DOHH2 (cell line): ENCODE data around the gene DOCK4.

ENCODE experiments used
- H3F3A ChIP-seq: fragments of 200-600 bp; sonication (generic), shearing (Covaris generic); 2 replicates; pipeline ENCODE4 v1.6.0; 2016; ENCODE audit warnings: antibody characterized with exemption, mild to moderate bottlenecking; ENCODE audit not compliant: control insufficient read depth, insufficient read depth
- H3K27ac ChIP-seq: fragments of 200-600 bp; sonication (generic); 2 replicates; pipeline ENCODE4 v1.5.1; 2014; ENCODE audit warnings: low read depth, mild to moderate bottlenecking, low read length, moderate library complexity
- H3K27me3 ChIP-seq: fragments of 200-600 bp; sonication (generic); 2 replicates; pipeline ENCODE4 v1.6.1; 2014; ENCODE audit warnings: mild to moderate bottlenecking, low read length, mixed read lengths; ENCODE audit not compliant: control insufficient read depth
- H3K36me3 ChIP-seq: fragments of 200-600 bp; sonication (generic); 2 replicates; pipeline ENCODE4 v1.6.1; 2014; ENCODE audit warnings: mild to moderate bottlenecking, low read length, moderate library complexity, mixed read lengths; ENCODE audit not compliant: control insufficient read depth
- H3K4me1 ChIP-seq: fragments of 200-600 bp; sonication (generic); 2 replicates; pipeline ENCODE4 v1.6.1; 2014; ENCODE audit warnings: mild to moderate bottlenecking, low read length, mixed read lengths; ENCODE audit not compliant: control insufficient read depth
- H3K4me2 ChIP-seq: fragments of 200-600 bp; sonication (generic); 2 replicates; pipeline ENCODE4 v1.6.0; 2014; ENCODE audit warnings: mild to moderate bottlenecking, low read length, moderate library complexity
- H3K4me3 ChIP-seq: fragments of 200-600 bp; sonication (generic); 2 replicates; pipeline ENCODE4 v1.5.1; 2014; ENCODE audit warnings: mild to moderate bottlenecking, low read length, mixed read lengths
- H3K79me2 ChIP-seq: fragments of 200-600 bp; sonication (generic); 2 replicates; pipeline ENCODE4 v1.6.1; 2014; ENCODE audit warnings: mild to moderate bottlenecking, low read length, mixed read lengths; ENCODE audit not compliant: control insufficient read depth
- H3K9me2 ChIP-seq: fragments of 200-600 bp; sonication (generic); replicated peaks from 2 replicates; pipeline ENCODE4 v1.6.1; 2014; ENCODE audit warnings: mild to moderate bottlenecking, low read length, mixed read lengths; ENCODE audit not compliant: control insufficient read depth
- H3K9me3 ChIP-seq: fragments of 200-600 bp; sonication (generic); 2 replicates; pipeline ENCODE4 v1.6.1; 2014; ENCODE audit warnings: antibody characterized with exemption, low read length, mixed read lengths; ENCODE audit not compliant: control insufficient read depth, insufficient read depth
- H4K20me1 ChIP-seq: fragments of 200-600 bp; sonication (generic); 2 replicates; pipeline ENCODE4 v1.6.0; 2014; ENCODE audit warnings: low read depth, mild to moderate bottlenecking, antibody characterized with exemption, low read length, moderate library complexity; ENCODE audit not compliant: control insufficient read depth, insufficient read depth
- CTCF ChIP-seq: fragments of 200-600 bp; sonication (generic); IDR thresholded peaks from one replicate; pipeline ENCODE4 v1.5.1; 2014; ENCODE audit warnings: antibody characterized with exemption, mild to moderate bottlenecking, low read depth, low read length; ENCODE audit not compliant: poor library complexity, severe bottlenecking
- EZH2phosphoT487 ChIP-seq: fragments of 200-600 bp; sonication (generic); IDR thresholded peaks from 2 replicates; pipeline ENCODE4 v1.6.1; 2017; ENCODE audit warnings: borderline replicate concordance, mild to moderate bottlenecking, antibody characterized with exemption, low read length, moderate library complexity, mixed read lengths

Gene DOCK4

GRCh38 chr7:112019932-112020331 is 186.3 kb downstream of the DOCK4 start:
- no peak for TF ChIP-seq CTCF
- TF ChIP-seq EZH2phosphoT487, result no peak
- no peaks in the 10 kb centered on the region for H4K20me1 ChIP-seq
- no peak overlapping the region for H3K27ac ChIP-seq
- no peaks in the 10 kb centered on the region for H3K36me3 ChIP-seq
- no peaks in the 10 kb centered on the region for H3K27me3 ChIP-seq
- H3K9me3 ChIP-seq, result no peaks in the 10 kb centered on the region
- H3K9me2 ChIP-seq, result no peaks in the 10 kb centered on the region
- H3K79me2 ChIP-seq, result no peaks in the 10 kb centered on the region
- no peaks in the 10 kb centered on the region for H3K4me1 ChIP-seq
- no peaks in the 10 kb centered on the region for H3F3A ChIP-seq
- H3K4me2 ChIP-seq, result no peak overlapping the region
- H3K4me3 ChIP-seq, result no peak overlapping the region

GRCh38 chr7:112018305-112019030 is 187.7 kb downstream of the DOCK4 start:
- no peaks in the 10 kb centered on the region for H3K27me3 ChIP-seq
- H3K27ac ChIP-seq, result no peak overlapping the region
- H3K9me3 ChIP-seq, result no peaks in the 10 kb centered on the region
- H3F3A ChIP-seq, result no peaks in the 10 kb centered on the region
- H3K4me3 ChIP-seq, result no peak overlapping the region
- H3K4me1 ChIP-seq, result no peaks in the 10 kb centered on the region
- H4K20me1 ChIP-seq, result no peaks in the 10 kb centered on the region
- H3K9me2 ChIP-seq, result no peaks in the 10 kb centered on the region
- H3K36me3 ChIP-seq, result no peaks in the 10 kb centered on the region
- no peak overlapping the region for H3K4me2 ChIP-seq
- no peak for TF ChIP-seq CTCF
- no peak for TF ChIP-seq EZH2phosphoT487
- H3K79me2 ChIP-seq, result no peaks in the 10 kb centered on the region

GRCh38 chr7:112015146-112015545 is 191.1 kb downstream of the DOCK4 start:
- no peaks in the 10 kb centered on the region for H3K36me3 ChIP-seq
- no peaks in the 10 kb centered on the region for H3K27me3 ChIP-seq
- no peaks in the 10 kb centered on the region for H4K20me1 ChIP-seq
- no peaks in the 10 kb centered on the region for H3K9me3 ChIP-seq
- H3K79me2 ChIP-seq, result no peaks in the 10 kb centered on the region
- H3K4me2 ChIP-seq, result no peak overlapping the region
- no peaks in the 10 kb centered on the region for H3K9me2 ChIP-seq
- no peak for TF ChIP-seq CTCF
- no peak for TF ChIP-seq EZH2phosphoT487
- H3K4me1 ChIP-seq, result no peaks in the 10 kb centered on the region
- no peaks in the 10 kb centered on the region for H3F3A ChIP-seq
- H3K4me3 ChIP-seq, result no peak overlapping the region
- H3K27ac ChIP-seq, result no peak overlapping the region
